GM19467 (cell line): ENCODE measurements around the gene PDGFRB.

Experiments used
- ATAC-seq: cut with Tn5 transposase; IDR thresholded peaks from one replicate; pipeline ENCODE4 v1.9.1; 2021; ENCODE audit warnings: mild to moderate bottlenecking, moderate library complexity; ENCODE audit not compliant: unreplicated experiment

Gene PDGFRB

GRCh38 chr5:150155258-150156026 lies at the start of gene PDGFRB:
Gene PDGFRB (minus strand): TSS chr5:150155845. CDS start chr5:150137047, 18,798 bp downstream.
- no peak for ATAC-seq

- ATAC-seq, result no peak
Measured at GRCh38 chr5:150204590-150204960, 48.9 kb upstream of the PDGFRB start.

- no peak for ATAC-seq
Measured at GRCh38 chr5:150203832-150204589, 48.4 kb upstream of the PDGFRB start.

GRCh38 chr5:150202501-150202900 lies 46.9 kb upstream of the PDGFRB start:
- ATAC-seq, result no peak

GRCh38 chr5:150197476-150197875 lies 41.8 kb upstream of the PDGFRB start:
- ATAC-seq, result no peak

- ATAC-seq, result no peak
Measured at GRCh38 chr5:150196986-150197385, 41.3 kb upstream of the PDGFRB start.

GRCh38 chr5:150196514-150196913 lies 40.9 kb upstream of the PDGFRB start:
- ATAC-seq, result no peak

- no peak for ATAC-seq
Measured at GRCh38 chr5:150195736-150196485, 40.3 kb upstream of the PDGFRB start.

- no peak for ATAC-seq
Measured at GRCh38 chr5:150192462-150192861, 36.8 kb upstream of the PDGFRB start.

- ATAC-seq, result no peak
Measured at GRCh38 chr5:150190987-150191386, 35.3 kb upstream of the PDGFRB start.

- no peak for ATAC-seq
Measured at GRCh38 chr5:150190503-150190979, 34.9 kb upstream of the PDGFRB start.

- no peak for ATAC-seq
Measured at GRCh38 chr5:150189728-150190502, 34.3 kb upstream of the PDGFRB start, which contains the start of gene SLC6A7. Gene SLC6A7 (plus strand): TSS chr5:150190062. CDS start chr5:150190328, 266 bp downstream.

GRCh38 chr5:150189326-150189725 lies 33.7 kb upstream of the PDGFRB start:
- ATAC-seq, result no peak

- no peak for ATAC-seq
Measured at GRCh38 chr5:150188146-150188842, 32.6 kb upstream of the PDGFRB start.

- no peak for ATAC-seq
Measured at GRCh38 chr5:150186897-150187296, 31.3 kb upstream of the PDGFRB start.

GRCh38 chr5:150186137-150186536 lies 30.5 kb upstream of the PDGFRB start:
- ATAC-seq, result no peak

GRCh38 chr5:150184990-150185912 lies 29.6 kb upstream of the PDGFRB start:
- ATAC-seq, result no peak

- no peak for ATAC-seq
Measured at GRCh38 chr5:150184006-150184405, 28.4 kb upstream of the PDGFRB start.

- no peak for ATAC-seq
Measured at GRCh38 chr5:150183436-150183835, 27.8 kb upstream of the PDGFRB start.
